Upper lobe of right lung (tissue), 1 donor: ENCODE results near the gene METTL22. TPM values are rescaled to one million over a fixed set of nuclear protein-coding genes. Genes with fewer than 3 reads are reported as not detected.

Experiments
- ATAC-seq: fragments of 200-7000 bp; cut with Tn5 transposase; one replicate; pipeline ENCODE4 v1.9.1; 2020; ENCODE audit warnings: mild to moderate bottlenecking, moderate library complexity
- DNase-seq: peaks from one replicate; pipeline ENCODE4 v3.0.0-alpha.2; 2020
- H3K27ac ChIP-seq: fragments of 200-600 bp; one replicate; pipeline ENCODE4 v1.8.0; 2022
- H3K27me3 ChIP-seq: fragments of 200-600 bp; one replicate; pipeline ENCODE4 v1.8.0; 2022; ENCODE audit warnings: mild to moderate bottlenecking
- H3K36me3 ChIP-seq: fragments of 200-600 bp; one replicate; pipeline ENCODE4 v1.8.0; 2022
- H3K4me1 ChIP-seq: fragments of 200-600 bp; one replicate; pipeline ENCODE4 v1.8.0; 2022
- H3K4me3 ChIP-seq: fragments of 200-600 bp; one replicate; pipeline ENCODE4 v1.8.0; 2022; ENCODE audit warnings: mild to moderate bottlenecking
- H3K9me3 ChIP-seq: fragments of 200-600 bp; one replicate; pipeline ENCODE4 v1.8.0; 2022
- CTCF ChIP-seq: fragments of 200-600 bp; IDR thresholded peaks from one replicate; pipeline ENCODE4 v1.8.0; 2022; ENCODE audit warnings: antibody characterized with exemption
- intact Hi-C: fragments of 100-400 bp; cut with DNase I; formaldehyde crosslinking; loops from one replicate; pipeline ENCODE4 v1.11.0; 2022
- total RNA-seq: library from RNA; stranded (reverse); fragmentation: NEBNext Ultra II Directional; extraction: Animal tissue kit (Norgen Biotek cat#: 25700); gene quantifications from one replicate; pipeline ENCODE4 v1.2.1, GENCODE V29; 2021
- donor health status: DM: no; HTN: yes; CAD: no; lungs with severe emphysema.

Gene METTL22
- total RNA-seq, 1 donor from 2014 or later, result 38.6 TPM

- no peak for TF ChIP-seq CTCF
- Histone ChIP-seq H3K27me3 (no peaks in the 10 kb centered on the region), H3K4me3 (peak overlapping the region; percentile 5), H3K9me3 (no peaks in the 10 kb centered on the region), H3K36me3 (peaks cover 71% of the 10 kb centered on the region), H3K27ac (peak overlapping the region; percentile 60), H3K4me1 (no peaks in the 10 kb centered on the region)
- intact Hi-C loops, result no loop called here
- DNase-seq (peak; percentile 72), ATAC-seq (peak; percentile 51)
These were observed 23.6 kb downstream of the METTL22 start for GRCh38 chr16:8645141-8645521.

GRCh38 chr16:8645831-8646230 is 24.3 kb downstream of the METTL22 start:
- Histone ChIP-seq H3K9me3 (no peaks in the 10 kb centered on the region), H3K27me3 (no peaks in the 10 kb centered on the region), H3K4me3 (no peak overlapping the region), H3K36me3 (peaks cover 71% of the 10 kb centered on the region), H3K4me1 (no peaks in the 10 kb centered on the region), H3K27ac (no peak overlapping the region)
- TF ChIP-seq CTCF, result no peak
- ATAC-seq (no peak), DNase-seq (no peak)
- intact Hi-C loops, result no loop called here

GRCh38 chr16:8646326-8647053 is 25.0 kb downstream of the METTL22 start:
- DNase-seq, result no peak
- no peaks in the 10 kb centered on the region for H3K27me3 ChIP-seq
- no peak overlapping the region for H3K27ac ChIP-seq
- no peak for TF ChIP-seq CTCF
- no peak for ATAC-seq
- H3K4me1 ChIP-seq, result no peaks in the 10 kb centered on the region
- H3K36me3 ChIP-seq, result peaks cover 65% of the 10 kb centered on the region
- no peaks in the 10 kb centered on the region for H3K9me3 ChIP-seq
- H3K4me3 ChIP-seq, result no peak overlapping the region
- intact Hi-C loops, result no loop called here

GRCh38 chr16:8647721-8648318 is 26.3 kb downstream of the METTL22 start:
- Histone ChIP-seq H3K4me1 (no peaks in the 10 kb centered on the region), H3K4me3 (no peak overlapping the region), H3K9me3 (no peaks in the 10 kb centered on the region), H3K27ac (no peak overlapping the region), H3K27me3 (no peaks in the 10 kb centered on the region), H3K36me3 (peaks cover 51% of the 10 kb centered on the region)
- no peak for DNase-seq
- no peak for TF ChIP-seq CTCF
- ATAC-seq, result no peak
- intact Hi-C loops, result no loop called here

- intact Hi-C loops, result no loop called here
These were observed 27.4 kb downstream of the METTL22 start for GRCh38 chr16:8648877-8649276.

More at GRCh38 chr16:8648877-8649276, 27.4 kb downstream of the METTL22 start:
- DNase-seq (no peak), ATAC-seq (no peak)
- no peaks in the 10 kb centered on the region for H3K27me3 ChIP-seq
- H3K4me3 ChIP-seq, result no peak overlapping the region
- H3K36me3 ChIP-seq, result peaks cover 42% of the 10 kb centered on the region
- no peak for TF ChIP-seq CTCF
- no peak overlapping the region for H3K27ac ChIP-seq
- no peaks in the 10 kb centered on the region for H3K4me1 ChIP-seq
- H3K9me3 ChIP-seq, result no peaks in the 10 kb centered on the region
